GM12892 (cell line): ENCODE data around the gene ACOT6. TPM values are rescaled to one million over a fixed set of nuclear protein-coding genes. Genes with fewer than 3 reads are reported as not detected.
"Not testable (repeated sequence)": the region's sequence is repeated elsewhere in the genome, so short reads cannot be mapped to it uniquely, and the experiment has no call there.

Experiments
- DNase-seq: peaks from one replicate; pipeline ENCODE4 v3.0.0; 2011; ENCODE audit not compliant: insufficient read length
- FAIRE-seq: peaks from 2 replicates; lab custom pipeline; 2011; peaks lifted over from hg19 to GRCh38; lab: Jason Lieb, UNC
- POLR2A ChIP-seq: IDR thresholded peaks from 2 replicates; pipeline ENCODE4 v1.6.1; 2011; ENCODE audit warnings: low read depth, low read length, control low read depth
- POLR2AphosphoS5 ChIP-seq: IDR thresholded peaks from 2 replicates; pipeline ENCODE4 v1.6.1; 2011; ENCODE audit warnings: low read depth, low read length, control low read depth
- TAF1 ChIP-seq: IDR thresholded peaks from 2 replicates; pipeline ENCODE4 v1.6.1; 2011; ENCODE audit warnings: low read depth, mild to moderate bottlenecking, control low read depth, low read length, borderline replicate concordance
- polyA plus RNA-seq: library from polyadenylated mRNA; unstranded; fragments of >200 nt; gene quantifications from one replicate; pipeline ENCODE4 v1.2.1, GENCODE V29; 2012; ENCODE audit warnings: missing spikeins, inconsistent platforms; ENCODE audit not compliant: missing spikeins

The ACOT6 gene
- not detected for polyA plus RNA-seq

GRCh38 chr14:73612339-73613045 lies at the start of gene ACOT6:
Gene ACOT6, plus strand, starts transcription at chr14:73612517. Its CDS starts 55 bp downstream, at chr14:73612572.
- DNase-seq (peak; percentile 50), FAIRE-seq (peak; percentile 76)
- TF ChIP-seq POLR2AphosphoS5 (no peak), POLR2A (peak; percentile 52; the same call in 1 of the 2 replicates)

GRCh38 chr14:73562696-73563095 lies 49.6 kb upstream of the ACOT6 start:
- not testable (repeated sequence) for FAIRE-seq, DNase-seq

- DNase-seq, FAIRE-seq: not testable (repeated sequence)
Observed at GRCh38 chr14:73566431-73566830, 45.9 kb upstream of the ACOT6 start.

- FAIRE-seq, DNase-seq: not testable (repeated sequence)
Observed at GRCh38 chr14:73566935-73567334, 45.4 kb upstream of the ACOT6 start.

GRCh38 chr14:73567358-73567757 lies 45.0 kb upstream of the ACOT6 start:
- FAIRE-seq, result no peak
- no peak for TF ChIP-seq TAF1
- no peak for TF ChIP-seq POLR2AphosphoS5
- TF ChIP-seq POLR2A, result no peak

GRCh38 chr14:73567951-73568885 lies 44.1 kb upstream of the ACOT6 start:
- DNase-seq (no peak), FAIRE-seq (no peak)
- TF ChIP-seq POLR2A (no peak), POLR2AphosphoS5 (no peak), TAF1 (no peak)

More at GRCh38 chr14:73567358-73567757, 45.0 kb upstream of the ACOT6 start:
- no peak for DNase-seq

GRCh38 chr14:73568886-73569184 lies 43.5 kb upstream of the ACOT6 start:
- not testable (repeated sequence) for FAIRE-seq, DNase-seq

- TF ChIP-seq POLR2A, result peak; percentile 74; the same call in 1 of the 2 replicates
- peak; percentile 66; the same call in 1 of the 2 replicates for TF ChIP-seq POLR2AphosphoS5
- TF ChIP-seq TAF1, result peak; percentile 55; the same call in 1 of the 2 replicates
- DNase-seq, result peak; percentile 59
- FAIRE-seq, result peak; percentile 95
Observed at GRCh38 chr14:73569185-73569958, 42.9 kb upstream of the ACOT6 start, which contains the start of gene ACOT2. Gene ACOT2, plus strand, starts transcription at chr14:73569213. Its CDS starts 28 bp downstream, at chr14:73569241.

- not testable (repeated sequence) for DNase-seq
- peak; percentile 56 for FAIRE-seq
Observed at GRCh38 chr14:73570913-73571312, 41.4 kb upstream of the ACOT6 start.

GRCh38 chr14:73573034-73573433 lies 39.3 kb upstream of the ACOT6 start:
- DNase-seq, FAIRE-seq: not testable (repeated sequence)

GRCh38 chr14:73573740-73574139 lies 38.6 kb upstream of the ACOT6 start:
- DNase-seq, FAIRE-seq: not testable (repeated sequence)

GRCh38 chr14:73574251-73574650 lies 38.1 kb upstream of the ACOT6 start:
- not testable (repeated sequence) for DNase-seq, FAIRE-seq
